MCF 10A (cell line): ENCODE results near the gene SSBP2. TPM values are rescaled to one million over a fixed set of nuclear protein-coding genes. Genes with fewer than 3 reads are reported as not detected.

ENCODE experiments used
- BruUV-seq: library from RNA; stranded (reverse); fragments of 400-500 nt; replicated peaks from 2 replicates; lab custom pipeline; 2021; lab: Mats Ljungman, UMichigan
- CTCF ChIA-PET: fragments of 300-600 bp; sonication (Branson Sonifier 250); formaldehyde crosslinking; extraction: SDS; loops from one replicate; lab custom pipeline; 2021; ENCODE audit warnings: antibody characterized with exemption, inconsistent platforms; lab: Yijun Ruan, JAX
- POLR2A ChIA-PET: fragments of 300-600, 350-650 bp; sonication (Branson Sonifier 250); formaldehyde crosslinking; extraction: SDS; loops from one replicate; lab custom pipeline; 2020; ENCODE audit warnings: antibody characterized with exemption, inconsistent platforms; lab: Yijun Ruan, JAX
- DNase-seq: peaks from one replicate; pipeline ENCODE4 v3.0.0-alpha.2; 2018; ENCODE audit not compliant: unreplicated experiment
- H3K27ac Mint-ChIP-seq: one replicate; pipeline ENCODE4 v1.8.0; 2022; ENCODE audit warnings: mild to moderate bottlenecking, low read depth, mixed read lengths; ENCODE audit not compliant: unreplicated experiment
- H3K27me3 Mint-ChIP-seq: one replicate; pipeline ENCODE4 v1.8.0; 2022; ENCODE audit warnings: mixed read lengths; ENCODE audit not compliant: insufficient read depth, unreplicated experiment
- H3K36me3 Mint-ChIP-seq: one replicate; pipeline ENCODE4 v1.8.0; 2022; ENCODE audit warnings: mild to moderate bottlenecking, moderate library complexity, mixed read lengths; ENCODE audit not compliant: insufficient read depth, unreplicated experiment
- H3K4me1 Mint-ChIP-seq: one replicate; pipeline ENCODE4 v1.8.0; 2022; ENCODE audit warnings: mixed read lengths; ENCODE audit not compliant: insufficient read depth, unreplicated experiment
- H3K4me3 Mint-ChIP-seq: one replicate; pipeline ENCODE4 v1.8.0; 2022; ENCODE audit warnings: mild to moderate bottlenecking, moderate library complexity, mixed read lengths; ENCODE audit not compliant: unreplicated experiment
- H3K9me3 Mint-ChIP-seq: one replicate; pipeline ENCODE4 v1.8.0; 2022; ENCODE audit warnings: mixed read lengths; ENCODE audit not compliant: unreplicated experiment
- intact Hi-C: fragments of 100-400 bp; cut with micrococcal nuclease; formaldehyde crosslinking; loops from 2 replicates; pipeline ENCODE4 v1.14.1; 2022
- total RNA-seq: library from RNA; stranded (reverse); gene quantifications from 2 replicates; pipeline ENCODE4 v1.2.3, GENCODE V29; 2022
- TF ChIP-seq, protein P1 (sequence below): fragments of 200-600 bp; IDR thresholded peaks from one replicate; pipeline ENCODE4 v1.8.0; 2022; ENCODE audit warnings: antibody characterized with exemption, mild to moderate bottlenecking; ENCODE audit not compliant: unreplicated experiment

SSBP2 gene
- total RNA-seq, 1 experiment from 2014 or later, result 52.7 TPM

GRCh38 chr5:81429363-81429762 lies 321.5 kb downstream of the SSBP2 start:
- H3K4me3 Mint-ChIP-seq, result no peak overlapping the region
- POLR2A ChIA-PET, result interaction anchor here (0.5 to 1.1 kb wide), 2 partner anchors 8 to 443 kb away, joined by 3 to 4 read pairs; no protein-coding TSS in a partner anchor
- BruUV-seq, result no TSS peak
- peaks cover 45% of the 10 kb centered on the region for H3K36me3 Mint-ChIP-seq
- no peak for DNase-seq
- TF ChIP-seq, protein P1, sequence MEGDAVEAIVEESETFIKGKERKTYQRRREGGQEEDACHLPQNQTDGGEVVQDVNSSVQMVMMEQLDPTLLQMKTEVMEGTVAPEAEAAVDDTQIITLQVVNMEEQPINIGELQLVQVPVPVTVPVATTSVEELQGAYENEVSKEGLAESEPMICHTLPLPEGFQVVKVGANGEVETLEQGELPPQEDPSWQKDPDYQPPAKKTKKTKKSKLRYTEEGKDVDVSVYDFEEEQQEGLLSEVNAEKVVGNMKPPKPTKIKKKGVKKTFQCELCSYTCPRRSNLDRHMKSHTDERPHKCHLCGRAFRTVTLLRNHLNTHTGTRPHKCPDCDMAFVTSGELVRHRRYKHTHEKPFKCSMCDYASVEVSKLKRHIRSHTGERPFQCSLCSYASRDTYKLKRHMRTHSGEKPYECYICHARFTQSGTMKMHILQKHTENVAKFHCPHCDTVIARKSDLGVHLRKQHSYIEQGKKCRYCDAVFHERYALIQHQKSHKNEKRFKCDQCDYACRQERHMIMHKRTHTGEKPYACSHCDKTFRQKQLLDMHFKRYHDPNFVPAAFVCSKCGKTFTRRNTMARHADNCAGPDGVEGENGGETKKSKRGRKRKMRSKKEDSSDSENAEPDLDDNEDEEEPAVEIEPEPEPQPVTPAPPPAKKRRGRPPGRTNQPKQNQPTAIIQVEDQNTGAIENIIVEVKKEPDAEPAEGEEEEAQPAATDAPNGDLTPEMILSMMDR, result no peak
- no peaks in the 10 kb centered on the region for H3K27me3 Mint-ChIP-seq
- H3K4me1 Mint-ChIP-seq, result peaks cover 15% of the 10 kb centered on the region
- CTCF ChIA-PET, result interaction anchor here (1.1 kb wide), 1 partner anchor 821 kb away, joined by 3 read pairs; no protein-coding TSS in a partner anchor
- intact Hi-C loops, result loop anchor here (5.0 kb wide), 2 partner anchors 408 to 678 kb away; no protein-coding TSS in a partner anchor
- H3K27ac Mint-ChIP-seq, result no peak overlapping the region
- H3K9me3 Mint-ChIP-seq, result no peaks in the 10 kb centered on the region

GRCh38 chr5:81428861-81429260 lies 322.0 kb downstream of the SSBP2 start:
- TF ChIP-seq, protein P1, result no peak
- intact Hi-C loops, result loop anchor here (5.0 kb wide), 2 partner anchors 408 to 678 kb away; no protein-coding TSS in a partner anchor
- peaks cover 15% of the 10 kb centered on the region for H3K4me1 Mint-ChIP-seq
- H3K27ac Mint-ChIP-seq, result no peak overlapping the region
- no peaks in the 10 kb centered on the region for H3K27me3 Mint-ChIP-seq
- BruUV-seq, result no TSS peak
- H3K4me3 Mint-ChIP-seq, result no peak overlapping the region
- no peaks in the 10 kb centered on the region for H3K9me3 Mint-ChIP-seq
- peaks cover 46% of the 10 kb centered on the region for H3K36me3 Mint-ChIP-seq
- POLR2A ChIA-PET, result interaction anchor here (1.1 kb wide), 1 partner anchor 8 kb away, joined by 3 read pairs; no protein-coding TSS in a partner anchor
- CTCF ChIA-PET, result no interaction called here
- no peak for DNase-seq

GRCh38 chr5:81428446-81428845 lies 322.5 kb downstream of the SSBP2 start:
- intact Hi-C loops, result loop anchor here (5.0 kb wide), 2 partner anchors 409 to 679 kb away; no protein-coding TSS in a partner anchor
- TF ChIP-seq, protein P1, result no peak
- DNase-seq, result peak; percentile 26
- no peaks in the 10 kb centered on the region for H3K27me3 Mint-ChIP-seq
- ChIA-PET CTCF (no interaction called here), POLR2A (no interaction called here)
- no peak overlapping the region for H3K4me3 Mint-ChIP-seq
- H3K36me3 Mint-ChIP-seq, result peaks cover 46% of the 10 kb centered on the region
- no peak overlapping the region for H3K27ac Mint-ChIP-seq
- no TSS peak for BruUV-seq
- H3K9me3 Mint-ChIP-seq, result no peaks in the 10 kb centered on the region
- H3K4me1 Mint-ChIP-seq, result peaks cover 15% of the 10 kb centered on the region

GRCh38 chr5:81427566-81427965 lies 323.3 kb downstream of the SSBP2 start:
- Mint-ChIP-seq H3K4me1 (peaks cover 15% of the 10 kb centered on the region), H3K9me3 (no peaks in the 10 kb centered on the region), H3K4me3 (no peak overlapping the region), H3K27me3 (no peaks in the 10 kb centered on the region), H3K36me3 (peaks cover 50% of the 10 kb centered on the region), H3K27ac (no peak overlapping the region)
- TF ChIP-seq, protein P1, result no peak
- no peak for DNase-seq
- POLR2A ChIA-PET, result interaction anchor here (0.7 to 1.4 kb wide), 2 partner anchors 83 to 361 kb away, joined by 3 read pairs; no protein-coding TSS in a partner anchor
- intact Hi-C loops, result loop anchor here (5.0 kb wide), 2 partner anchors 410 to 680 kb away; no protein-coding TSS in a partner anchor
- CTCF ChIA-PET, result interaction anchor here (1.6 to 4.7 kb wide), 2 partner anchors 737 to 832 kb away, joined by 5 to 19 read pairs; no protein-coding TSS in a partner anchor
- no TSS peak for BruUV-seq
